Stimulated activated CD4-positive, alpha-beta T cell treated with anti-CD3 and anti-CD28 coated beads, Interleukin-15, amount 100 ng/mL, for 48 hours (primary cell): ENCODE measurements around the gene KIF5A.

Source experiments
- DNase-seq, 2 donors: peaks; one replicate each; pipeline ENCODE4 v3.0.0-alpha.2; 2020; ENCODE audit warnings: low read depth in 2 of 2

KIF5A gene

DNA sequence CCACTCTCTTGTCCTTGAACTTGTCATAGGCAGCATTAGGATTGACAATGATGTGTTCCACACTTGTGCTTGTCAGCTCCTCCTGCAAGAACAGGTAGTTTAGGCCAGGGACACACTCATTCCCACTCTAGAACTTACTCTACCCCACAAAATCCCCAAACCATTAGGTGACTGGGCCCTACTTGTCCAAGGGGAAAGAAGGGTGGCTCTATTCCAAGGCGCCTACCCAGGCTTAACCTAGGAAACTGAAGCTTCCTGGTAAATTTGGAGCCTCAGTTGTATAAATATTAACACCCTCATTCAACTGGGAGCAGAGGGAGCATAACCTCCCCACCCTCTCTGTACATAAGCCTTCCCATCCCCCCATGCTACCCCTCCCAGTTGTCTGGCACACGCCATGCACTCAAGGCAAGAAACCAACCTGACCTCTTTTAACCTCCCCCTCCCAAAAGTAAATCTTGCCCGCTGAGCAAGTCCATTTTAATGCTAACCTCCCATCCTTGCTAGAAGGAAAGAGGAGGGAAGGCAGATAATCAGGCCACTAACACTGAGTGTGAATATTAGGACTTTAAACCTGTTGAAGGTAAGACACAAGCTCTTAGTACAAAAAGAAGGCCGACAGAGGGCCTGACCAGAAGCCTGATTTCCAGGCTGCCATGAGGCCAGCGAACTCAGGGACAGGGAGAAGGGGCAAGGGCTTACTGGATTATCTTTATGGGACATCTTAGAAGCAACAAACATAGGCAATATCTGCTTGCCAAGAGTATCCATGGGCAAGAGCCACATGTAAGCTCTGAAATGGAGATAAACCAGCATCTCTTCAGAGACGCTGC lies 13.9 kb upstream of the KIF5A start:
- no peak for DNase-seq

DNA sequence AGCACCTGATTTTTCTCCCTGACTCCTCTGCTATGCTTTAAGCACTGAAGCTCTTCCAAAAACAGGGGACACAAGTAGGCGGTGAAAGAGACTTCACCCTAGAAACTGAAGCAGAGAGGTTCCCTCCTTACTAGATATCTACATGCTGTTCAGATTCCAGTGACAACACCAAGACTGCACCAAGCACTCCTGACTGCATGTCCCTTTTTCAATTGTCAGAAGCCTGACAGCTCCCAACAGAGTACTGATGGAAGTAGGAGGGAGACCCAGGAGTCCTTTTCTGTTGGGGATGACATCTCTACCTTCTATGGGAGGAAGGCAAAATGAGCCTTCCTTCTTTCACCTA lies 13.3 kb upstream of the KIF5A start:
- no peak for DNase-seq

DNA sequence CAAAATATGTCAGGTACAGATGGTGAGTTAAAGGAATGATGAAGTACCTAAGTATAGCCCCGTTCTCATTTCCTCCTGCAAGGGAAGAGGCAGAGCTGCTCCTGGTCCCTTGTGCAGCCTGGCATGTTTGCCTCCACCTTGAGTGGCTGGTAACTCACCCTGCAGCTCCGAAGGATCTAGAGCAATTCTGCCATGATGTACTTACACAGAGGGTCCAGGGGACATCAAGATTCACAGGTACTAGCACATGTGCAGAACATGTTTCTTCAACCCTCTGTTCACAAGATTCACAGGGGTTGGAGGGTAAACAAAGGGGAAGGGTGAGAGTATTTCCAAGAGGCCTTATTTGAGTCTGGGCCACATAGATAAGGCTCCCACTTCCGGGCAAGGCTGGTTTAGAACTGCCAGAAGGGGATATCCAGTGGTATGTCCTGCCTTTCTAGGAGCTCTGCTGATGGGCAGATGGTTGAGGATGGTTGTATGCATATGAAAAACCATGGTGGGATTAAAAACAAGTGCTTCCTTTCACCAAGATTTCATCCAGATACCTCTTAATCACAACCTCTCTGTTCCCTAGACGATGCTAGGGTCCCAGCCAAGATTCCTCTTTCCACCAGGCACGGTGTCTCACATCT lies 10.6 kb upstream of the KIF5A start:
- no peak for DNase-seq

DNA sequence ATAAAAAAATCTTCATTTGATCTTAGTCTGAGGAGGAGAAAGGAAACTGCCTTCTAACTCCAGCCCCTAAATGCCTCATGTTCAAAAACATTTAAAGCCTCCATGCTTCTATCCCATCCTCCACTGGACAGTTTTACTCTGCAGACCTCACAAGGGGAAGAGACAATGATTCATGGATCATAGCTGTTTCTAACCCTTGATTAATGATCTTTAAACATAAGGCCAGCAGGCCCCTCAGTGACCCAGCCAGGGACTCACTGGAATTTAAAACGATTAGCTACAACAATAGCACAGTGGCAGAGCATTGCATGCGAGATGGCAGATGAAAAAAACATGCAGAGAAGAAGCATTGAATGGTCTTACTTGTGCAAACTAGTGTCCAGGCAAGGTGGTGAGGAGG lies 8.8 kb upstream of the KIF5A start:
- no peak for DNase-seq

DNA sequence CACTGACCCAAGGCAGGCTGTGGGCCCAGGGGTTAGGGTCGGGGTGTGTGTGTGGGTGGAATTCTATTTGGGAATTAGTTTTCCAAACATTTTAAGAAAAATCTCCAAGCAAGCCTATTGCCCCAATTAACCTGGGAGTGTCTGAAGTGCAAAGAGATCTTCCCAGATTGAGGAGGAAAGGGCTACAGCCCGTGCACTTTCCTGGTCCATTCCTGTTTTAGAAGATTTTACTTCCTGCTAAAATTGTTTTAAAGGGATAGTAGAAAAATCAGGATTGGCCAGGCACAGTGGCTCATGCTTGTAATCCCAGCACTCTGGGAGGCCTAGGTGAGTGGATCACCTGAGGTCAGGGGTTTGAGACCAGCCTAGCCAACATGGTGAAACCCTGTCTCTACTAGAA lies 8.1 kb upstream of the KIF5A start:
- DNase-seq: no peak

DNA sequence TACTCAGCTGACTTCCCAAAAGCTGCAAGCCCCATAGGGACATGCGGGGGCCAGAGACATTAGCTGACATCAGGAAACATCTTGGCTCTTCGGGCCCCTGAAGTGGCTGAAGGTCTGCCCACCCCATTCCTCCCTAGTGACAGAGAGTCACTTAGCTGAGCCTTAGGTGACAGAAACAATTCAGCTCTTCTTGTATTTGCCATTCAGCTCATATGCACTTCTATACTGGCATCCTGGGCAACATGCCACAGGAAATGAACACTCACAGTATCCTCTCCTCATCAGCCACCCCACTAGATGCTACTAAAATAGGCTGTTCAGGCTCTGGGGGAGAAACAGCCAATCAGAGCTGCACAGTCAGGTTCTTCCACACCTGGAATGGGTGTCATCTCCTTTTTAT lies 6.3 kb upstream of the KIF5A start:
- no peak for DNase-seq

DNA sequence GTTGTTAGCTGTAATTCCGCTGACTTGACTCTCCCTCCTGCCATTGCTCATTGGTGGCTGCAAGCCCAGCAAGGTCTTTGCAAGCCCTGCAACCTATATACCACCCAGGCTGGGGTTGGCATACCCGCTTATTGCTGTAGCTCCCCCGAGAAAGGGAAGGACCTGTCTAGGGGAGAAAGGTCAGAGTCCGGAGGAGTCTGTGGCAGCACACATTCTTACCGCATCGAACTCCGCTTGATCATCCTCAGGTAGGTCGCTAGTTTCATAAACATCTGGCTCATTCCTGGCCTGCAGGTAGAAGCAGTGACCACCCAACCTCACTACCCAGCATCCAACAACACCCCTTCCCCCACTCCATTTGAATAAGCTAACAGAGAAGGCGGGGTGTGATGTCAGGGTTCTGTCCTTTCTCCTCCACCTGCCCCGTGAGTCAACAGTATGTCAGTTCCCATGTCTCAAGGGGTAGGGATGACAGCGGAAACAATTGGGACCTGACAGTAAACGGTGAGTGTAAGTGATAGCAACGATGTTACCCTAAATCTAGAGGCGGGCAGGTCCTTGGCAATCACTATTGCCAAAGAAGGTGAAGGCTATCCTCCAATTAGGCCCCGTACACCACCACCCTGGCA lies 3.9 kb upstream of the KIF5A start:
- no peak for DNase-seq

DNA sequence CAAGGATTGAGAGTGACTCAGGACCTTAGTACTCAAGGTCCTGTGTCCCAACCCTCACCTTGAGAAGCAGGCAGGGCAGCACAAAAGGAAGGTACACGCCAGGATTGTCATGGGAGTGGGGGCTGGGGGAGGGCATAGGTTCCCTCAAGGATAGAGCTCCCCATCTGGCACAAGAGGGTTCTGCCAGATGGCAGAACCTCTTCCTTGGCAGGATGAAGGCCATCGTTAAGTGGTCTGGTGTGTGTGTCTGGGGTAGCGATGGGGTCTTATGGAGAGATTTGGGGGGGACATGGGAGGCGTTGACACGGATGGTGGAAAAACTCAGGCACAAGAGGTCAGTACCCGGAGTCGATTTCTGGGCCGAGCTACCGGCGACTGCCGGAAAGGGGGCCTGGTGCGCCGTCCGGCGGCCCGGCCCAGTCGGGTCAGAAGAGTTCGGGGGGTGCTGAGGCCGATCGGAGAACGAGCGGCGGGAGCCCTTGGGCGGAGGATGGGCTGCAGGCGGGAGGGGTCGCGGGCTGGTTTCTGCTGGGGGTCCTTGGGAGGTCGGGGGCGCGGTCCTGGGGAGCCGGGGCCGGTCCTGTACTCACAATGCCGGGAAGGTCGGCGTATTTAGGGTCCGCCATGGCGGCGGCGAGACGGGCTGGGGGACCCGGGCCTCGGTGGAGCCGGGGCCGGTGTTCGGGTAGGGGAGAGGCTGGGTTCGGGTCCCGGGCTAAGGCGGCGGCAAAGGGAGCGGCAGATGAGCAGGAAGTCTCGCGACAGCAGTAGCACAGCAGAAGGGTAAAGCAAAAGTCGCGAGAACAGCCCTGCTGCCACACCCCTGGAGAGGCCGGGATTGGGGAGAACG lies 3.2 kb upstream of the KIF5A start, which contains the start of gene DCTN2:
Gene DCTN2 (minus strand): TSS at position 755 of the 850 bp plus-strand sequence. CDS start 129 bp downstream, at position 626.
- peak; percentile 95 for DNase-seq

DNA sequence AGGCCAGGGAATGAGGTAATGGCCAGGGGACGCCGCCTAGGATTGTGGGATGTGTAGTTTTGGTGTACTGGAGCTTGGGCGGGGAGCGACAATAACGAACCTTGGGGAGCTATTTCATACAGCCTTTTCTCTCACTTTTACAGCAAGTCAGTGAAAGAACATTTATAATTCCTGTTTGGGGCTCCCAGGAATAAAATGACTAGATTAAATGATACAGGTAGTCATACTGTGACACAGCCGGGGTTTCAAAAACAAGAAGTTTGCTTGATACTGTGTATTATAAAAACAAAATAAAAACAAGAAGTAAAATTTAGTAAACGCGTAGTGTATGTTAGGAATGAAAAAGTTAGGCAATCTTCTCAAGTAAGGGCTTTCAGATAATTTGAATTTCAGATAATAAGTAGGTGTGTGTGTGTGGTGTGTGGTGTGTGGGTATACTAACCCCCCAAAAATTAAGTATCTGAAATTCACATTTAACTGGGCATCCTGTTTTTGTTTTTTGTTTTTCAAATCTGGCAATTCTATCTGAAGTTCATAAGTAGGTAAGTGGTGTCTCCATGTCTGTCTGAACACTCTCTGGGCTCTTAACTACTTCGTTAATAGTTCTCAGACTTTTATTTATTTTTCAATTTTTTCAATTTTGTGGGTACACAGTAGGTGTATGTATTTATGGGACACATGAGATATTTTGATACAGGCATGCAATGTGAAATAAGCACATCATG lies 2.4 kb upstream of the KIF5A start:
- DNase-seq: no peak

DNA sequence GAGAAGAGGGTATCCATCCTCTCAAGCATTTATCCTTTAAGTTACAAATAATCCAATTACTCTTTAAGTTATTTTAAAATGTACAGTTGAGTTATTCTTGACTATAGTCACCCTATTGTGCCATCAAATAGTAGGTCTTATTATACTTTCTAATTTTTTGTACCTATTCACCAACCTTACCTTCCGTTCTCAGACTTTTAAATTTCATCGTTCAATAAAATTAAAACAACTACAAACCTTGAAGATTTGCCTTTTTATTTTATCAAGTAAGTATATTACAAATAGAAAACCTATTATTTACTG lies 1.9 kb upstream of the KIF5A start:
- no peak for DNase-seq

DNA sequence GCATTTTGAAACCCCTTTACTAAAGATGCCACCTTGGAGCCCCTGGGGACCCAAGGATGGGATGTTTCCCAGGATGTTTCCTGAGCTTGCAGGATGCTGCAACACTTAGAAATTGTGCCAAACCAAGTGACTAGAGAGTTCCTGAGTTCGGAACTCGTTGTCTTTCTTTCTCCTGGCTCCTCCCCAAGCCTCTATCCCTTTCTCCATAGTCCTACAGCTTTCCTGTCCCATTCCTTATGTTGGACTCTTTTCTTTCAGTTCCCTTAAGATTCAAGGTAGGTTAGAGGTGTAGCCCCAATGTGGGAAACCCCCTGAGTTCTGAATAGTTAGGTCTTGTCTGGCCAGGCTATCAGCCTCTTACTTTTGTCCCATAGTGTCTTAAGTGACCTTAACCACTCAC lies 1.4 kb upstream of the KIF5A start:
- no peak for DNase-seq

DNA sequence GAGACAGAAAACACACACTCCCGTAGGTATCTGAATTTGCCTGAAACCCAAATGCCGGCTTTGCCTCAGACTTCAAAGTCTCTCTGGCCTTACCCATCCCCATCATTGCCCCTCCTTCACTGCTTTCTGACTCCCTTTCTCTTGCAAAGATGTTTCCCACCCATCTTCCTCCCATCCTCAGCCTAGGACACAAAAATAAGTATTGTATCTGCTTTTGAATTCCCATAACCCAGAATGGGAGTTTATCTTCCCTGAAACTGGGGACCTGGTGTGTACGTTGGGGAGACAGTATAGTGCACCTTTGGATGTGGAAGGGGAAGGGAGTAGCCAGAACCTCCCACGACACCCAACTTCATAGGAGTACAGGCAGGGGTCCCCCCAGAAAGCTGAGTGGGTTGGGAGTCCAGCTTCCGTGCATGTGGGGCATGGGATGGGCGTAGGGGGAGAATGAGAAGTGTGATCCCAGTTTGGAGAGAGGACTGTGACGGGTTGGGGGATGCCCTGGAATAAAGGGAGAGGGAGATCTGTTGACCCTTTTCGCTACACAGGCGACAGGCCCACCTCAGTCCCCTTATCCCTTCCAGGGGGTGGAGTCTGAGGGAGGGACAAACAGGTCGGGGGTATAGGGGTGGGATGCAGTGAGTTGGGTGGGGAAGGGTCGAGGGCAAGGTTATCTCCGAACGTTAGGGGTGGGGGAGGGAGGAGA lies 488 bp upstream of the KIF5A start:
- no peak for DNase-seq

DNA sequence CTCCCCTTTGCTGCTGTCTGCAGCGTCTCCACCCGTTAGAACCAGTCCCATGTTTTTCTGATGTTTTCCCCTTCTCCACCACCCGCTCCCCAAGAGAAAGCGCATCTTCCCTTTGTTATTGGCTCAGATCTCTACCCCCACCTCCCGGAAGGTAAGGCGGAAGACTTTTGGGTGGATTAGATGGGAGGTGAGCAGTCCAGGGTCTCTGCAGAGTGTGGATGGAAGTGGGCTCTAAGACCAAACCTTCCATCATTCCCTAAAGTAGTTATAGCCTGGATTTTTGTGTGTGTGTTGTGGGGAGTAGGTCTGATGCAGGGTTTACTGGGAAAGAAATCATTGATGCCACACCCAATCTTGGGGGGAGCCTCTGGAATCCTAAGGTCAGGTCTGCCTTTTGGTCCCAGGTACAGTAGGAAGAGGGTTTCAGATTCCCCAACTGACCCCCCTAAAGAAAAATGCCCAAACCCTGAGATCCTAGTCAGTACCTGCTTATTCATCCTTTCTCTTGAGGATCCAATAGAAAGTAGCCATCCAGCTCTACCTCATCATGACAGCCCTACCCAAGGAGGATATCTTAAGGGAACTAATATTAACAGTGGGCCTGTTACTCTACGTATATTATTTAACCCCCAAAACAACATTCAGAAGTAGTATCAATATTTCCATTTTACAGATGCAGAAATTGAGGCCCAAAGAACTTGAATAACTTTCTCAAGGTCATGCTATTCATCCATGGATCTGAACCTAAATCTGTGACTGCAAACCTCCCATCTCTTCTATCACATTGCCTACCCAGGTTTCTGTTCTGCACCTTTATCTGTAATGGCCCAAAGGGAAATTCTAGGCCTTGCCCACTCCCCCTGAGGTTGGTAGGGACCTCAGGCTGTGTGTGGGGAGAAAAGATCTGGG lies 1.1 kb downstream of the KIF5A start:
- DNase-seq: no peak

DNA sequence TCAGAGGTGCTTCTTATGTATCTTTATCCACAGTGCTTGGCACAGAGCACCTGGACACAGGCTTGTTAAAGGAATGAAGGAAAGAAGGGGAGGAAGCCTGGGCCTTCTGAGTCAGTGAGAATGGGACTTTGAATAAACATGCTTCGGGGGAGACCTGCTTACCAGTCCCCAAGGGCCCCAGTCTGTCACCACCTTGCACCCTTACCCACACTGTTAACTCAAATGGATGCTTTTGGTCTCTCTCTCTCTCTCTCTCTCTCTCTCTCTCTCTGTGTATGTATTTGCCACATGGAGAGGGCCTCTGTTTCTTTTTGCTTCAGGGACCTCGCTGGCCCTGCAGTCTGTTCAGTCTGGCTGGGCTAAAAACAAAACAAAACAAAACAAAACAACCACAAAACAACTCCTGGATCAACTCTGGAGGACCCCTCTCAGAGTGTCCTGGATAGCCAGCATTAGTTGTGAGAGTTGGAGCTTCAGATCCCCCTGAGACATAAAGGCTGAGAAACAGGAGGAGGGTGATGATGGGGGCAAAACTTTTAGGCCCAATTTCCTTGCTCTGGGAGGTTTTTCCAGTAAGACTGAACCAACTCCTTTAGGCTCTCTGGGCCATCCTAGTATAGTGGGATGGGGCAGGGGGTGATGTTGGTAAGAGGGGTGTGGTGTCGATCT lies 1.9 kb downstream of the KIF5A start:
- DNase-seq: no peak

DNA sequence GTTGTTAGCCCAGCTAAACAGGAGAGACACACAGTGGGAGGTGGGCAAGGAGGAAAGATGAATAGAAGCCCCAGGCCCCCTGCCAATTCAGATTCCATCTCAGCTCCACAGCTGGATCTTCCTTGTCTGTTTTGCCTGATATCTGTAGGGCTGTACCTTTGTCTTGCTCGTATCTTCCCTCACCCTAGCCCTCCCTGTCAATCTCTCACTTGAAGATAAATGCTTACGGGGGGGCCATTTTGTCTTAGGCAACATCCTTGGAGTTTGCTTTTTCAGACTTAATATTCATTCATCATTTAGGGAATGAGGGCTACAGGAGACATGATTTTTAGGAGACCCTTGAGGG lies 2.4 kb downstream of the KIF5A start:
- no peak for DNase-seq

DNA sequence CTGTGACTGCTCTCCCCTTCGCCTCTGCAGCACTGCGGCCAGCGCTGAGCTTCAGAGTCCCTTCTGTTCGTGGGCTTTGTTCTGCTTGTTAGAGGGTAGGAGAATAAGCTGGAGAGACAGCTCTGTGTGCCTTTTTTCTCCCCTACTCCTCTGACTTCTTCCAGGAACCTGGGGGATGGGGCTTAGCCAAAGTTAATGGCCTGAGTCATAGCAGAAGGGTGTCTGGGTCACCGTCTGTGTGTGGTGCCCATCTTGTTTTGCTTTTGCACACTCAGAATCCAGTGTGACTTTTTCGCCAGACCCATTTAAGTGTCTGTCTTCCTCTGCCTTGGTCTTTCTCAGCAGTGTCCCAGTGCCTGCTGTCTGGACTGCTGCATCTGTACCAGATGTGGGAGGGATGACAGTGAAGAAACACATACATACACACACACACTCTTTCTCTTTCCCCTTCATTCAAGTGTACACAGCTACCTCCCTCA lies 3.0 kb downstream of the KIF5A start:
- DNase-seq: no peak

DNA sequence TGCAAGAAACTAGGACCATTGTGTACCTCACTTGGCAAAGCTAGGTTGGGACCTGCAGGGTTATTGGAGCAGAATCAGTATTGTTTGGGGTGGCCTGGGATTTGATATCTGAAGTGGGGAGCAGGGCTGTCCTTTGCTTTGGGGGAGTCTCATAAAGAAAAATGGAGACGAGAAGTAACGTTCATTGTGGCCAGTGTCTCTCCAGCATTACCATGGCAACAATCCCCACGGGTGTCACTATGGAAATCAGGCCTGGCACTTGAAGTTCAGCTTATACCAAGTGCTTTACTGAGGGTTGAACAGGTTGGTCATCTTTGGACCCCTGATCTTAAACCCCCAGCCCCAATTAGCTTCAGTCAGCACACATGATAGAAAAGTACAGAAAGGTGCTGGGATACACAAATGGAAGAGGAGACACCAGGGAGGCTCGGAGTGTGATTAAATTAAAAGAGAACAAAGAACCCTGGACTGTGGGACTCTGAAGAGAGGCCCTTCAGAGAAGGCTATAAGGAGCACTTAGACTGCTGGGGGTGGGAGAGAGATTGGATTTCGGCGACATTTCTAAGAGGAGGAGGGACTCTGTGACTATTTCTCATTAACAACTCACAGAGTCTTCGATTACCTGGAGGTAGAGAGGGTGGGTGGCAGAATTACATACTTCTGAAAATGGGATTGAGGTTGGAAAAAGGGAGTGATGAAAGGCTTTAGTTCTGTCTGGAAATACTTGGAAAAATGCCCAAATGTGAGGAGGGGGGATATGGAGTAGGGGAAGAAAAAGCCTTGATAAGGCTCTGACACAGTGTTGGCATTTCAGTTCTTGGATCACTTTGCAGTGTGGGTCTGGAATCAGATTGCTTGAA lies 3.7 kb downstream of the KIF5A start:
- no peak for DNase-seq

DNA sequence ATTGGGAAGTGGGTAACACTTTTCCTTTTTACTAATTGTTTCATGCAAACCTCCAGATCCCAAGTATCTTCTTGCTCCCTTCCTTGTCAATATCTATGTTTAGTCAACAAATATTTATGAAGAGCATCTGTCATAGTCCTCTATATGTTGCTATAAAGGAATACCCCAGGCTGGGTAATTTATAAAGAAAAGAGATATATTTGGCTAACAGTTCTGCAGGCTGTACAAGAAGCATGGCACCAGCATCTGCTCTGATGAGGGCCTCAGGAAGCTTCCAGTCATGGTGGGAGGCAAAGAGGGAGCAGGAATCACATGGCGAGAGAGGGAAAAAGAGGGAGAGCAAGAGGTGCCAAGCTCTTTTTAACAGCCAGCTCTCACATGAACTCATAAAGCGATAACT lies 4.6 kb downstream of the KIF5A start:
- no peak for DNase-seq
